Effector CD8-positive, alpha-beta T cell (primary cell): ENCODE results near the gene HEMGN.

Experiments used
- DNase-seq: peaks from one replicate; lab custom pipeline; 2025; lab: John Stamatoyannopoulos, UW

HEMGN gene

GRCh38 chr9:97928986-97929604, 8.9 kb downstream of the HEMGN start:
- no peak for DNase-seq

GRCh38 chr9:97925497-97926334, 12.3 kb downstream of the HEMGN start:
- no peak for DNase-seq

- no peak for DNase-seq
Measured at GRCh38 chr9:97924386-97924785, 13.6 kb downstream of the HEMGN start.

GRCh38 chr9:97923529-97924108, 14.4 kb downstream of the HEMGN start:
- peak; percentile 61 for DNase-seq

GRCh38 chr9:97921959-97922724, 15.8 kb downstream of the HEMGN start, which contains the start of gene TRMO:
Gene TRMO, minus strand, starts transcription at chr9:97922500. Its CDS starts 7 bp downstream, at chr9:97922493.
- DNase-seq: peak; percentile 97

- no peak for DNase-seq
Measured at GRCh38 chr9:97919217-97919813, 18.7 kb downstream of the HEMGN start.

GRCh38 chr9:97918611-97919010, 19.4 kb downstream of the HEMGN start:
- DNase-seq: no peak

GRCh38 chr9:97911970-97912369, 26.0 kb downstream of the HEMGN start:
- no peak for DNase-seq

- no peak for DNase-seq
Measured at GRCh38 chr9:97911528-97911927, 26.4 kb downstream of the HEMGN start.

- no peak for DNase-seq
Measured at GRCh38 chr9:97910357-97910756, 27.6 kb downstream of the HEMGN start.

- DNase-seq: no peak
Measured at GRCh38 chr9:97908705-97909104, 29.3 kb downstream of the HEMGN start.

GRCh38 chr9:97907632-97908031, 30.3 kb downstream of the HEMGN start:
- DNase-seq: no peak

GRCh38 chr9:97907046-97907445, 30.9 kb downstream of the HEMGN start:
- no peak for DNase-seq

- no peak for DNase-seq
Measured at GRCh38 chr9:97906236-97906831, 31.6 kb downstream of the HEMGN start.

GRCh38 chr9:97905228-97905627, 32.7 kb downstream of the HEMGN start:
- DNase-seq: no peak

GRCh38 chr9:97904725-97905124, 33.2 kb downstream of the HEMGN start:
- DNase-seq: no peak

GRCh38 chr9:97903177-97903576, 34.8 kb downstream of the HEMGN start:
- DNase-seq: no peak

GRCh38 chr9:97900738-97901565, 37.0 kb downstream of the HEMGN start:
- DNase-seq: no peak

GRCh38 chr9:97900103-97900737, 37.8 kb downstream of the HEMGN start:
- no peak for DNase-seq
